ENCODE data around the gene SLC9A9.

The SLC9A9 gene

DNA sequence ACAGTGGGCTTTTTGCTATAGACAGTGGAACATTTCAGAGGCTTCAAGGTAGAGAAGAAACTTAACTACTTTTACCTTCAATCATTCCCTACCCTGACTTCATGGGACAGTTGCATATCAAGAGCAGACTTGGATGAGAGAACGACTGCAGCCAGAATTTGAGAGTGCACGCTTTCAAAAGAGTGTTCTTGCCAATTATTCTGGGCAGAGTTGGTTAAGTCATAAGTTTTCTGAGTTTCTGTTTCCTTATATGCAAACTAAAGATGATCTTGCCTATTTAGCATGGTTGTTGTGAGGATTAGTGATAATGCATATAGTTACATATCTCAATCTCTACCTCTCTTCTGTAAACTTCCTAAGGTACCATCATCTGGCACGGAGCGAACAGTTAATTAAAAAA lies 7.6 kb downstream of the SLC9A9 start:
- DNase-seq: no peak

- no peak for DNase-seq
These were observed 8.3 kb downstream of the SLC9A9 start for GRCh38 chr3:143839980-143840379.

DNA sequence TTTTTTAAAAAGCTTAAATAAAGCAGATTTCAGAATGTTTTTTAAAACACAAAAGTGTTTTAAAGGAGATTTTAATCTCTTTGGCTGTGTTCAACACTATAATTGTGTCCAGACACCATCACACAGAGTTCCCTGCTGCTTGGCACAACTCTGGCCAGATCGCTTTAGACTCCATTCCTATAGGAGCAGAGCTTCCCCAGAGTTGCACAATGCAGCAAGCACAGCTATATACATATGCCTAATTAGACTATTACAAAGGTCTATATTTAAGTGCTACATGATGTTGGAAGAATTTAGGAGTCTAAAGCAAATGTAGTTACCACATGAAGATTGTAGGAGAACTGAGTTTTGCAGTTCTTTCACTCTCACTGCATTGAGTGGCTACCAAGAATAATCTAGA lies 11.2 kb downstream of the SLC9A9 start:
- no peak for DNase-seq

GRCh38 chr3:143835312-143835711 lies 13.0 kb downstream of the SLC9A9 start:
- no peak for DNase-seq

GRCh38 chr3:143832433-143832832 lies 15.8 kb downstream of the SLC9A9 start:
- DNase-seq: no peak

- no peak for DNase-seq
These were observed 16.3 kb downstream of the SLC9A9 start for GRCh38 chr3:143831994-143832393.

- DNase-seq: no peak
These were observed 17.1 kb downstream of the SLC9A9 start for GRCh38 chr3:143831208-143831607.

GRCh38 chr3:143830786-143831185 lies 17.5 kb downstream of the SLC9A9 start:
- no peak for DNase-seq

DNA sequence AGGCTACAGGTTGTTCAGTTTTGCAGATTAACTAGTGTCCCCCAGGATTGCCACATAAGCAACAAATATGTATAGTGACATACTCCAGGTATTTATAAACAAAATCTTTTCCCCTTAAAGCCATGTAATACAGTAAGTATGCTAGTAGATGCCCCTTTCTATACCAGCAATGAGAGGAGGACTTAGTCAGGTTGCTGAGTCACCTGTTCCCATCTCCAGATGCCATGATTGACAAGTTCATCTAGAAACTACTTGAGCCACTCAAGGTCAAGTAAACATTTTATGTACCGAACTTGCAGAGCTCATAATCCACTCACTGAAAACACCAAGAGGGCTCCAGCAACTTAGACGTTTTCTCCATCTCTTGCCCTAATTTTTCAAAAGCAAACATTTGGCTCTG lies 18.2 kb downstream of the SLC9A9 start:
- no peak for DNase-seq

GRCh38 chr3:143827425-143827824 lies 20.8 kb downstream of the SLC9A9 start:
- no peak for DNase-seq

DNA sequence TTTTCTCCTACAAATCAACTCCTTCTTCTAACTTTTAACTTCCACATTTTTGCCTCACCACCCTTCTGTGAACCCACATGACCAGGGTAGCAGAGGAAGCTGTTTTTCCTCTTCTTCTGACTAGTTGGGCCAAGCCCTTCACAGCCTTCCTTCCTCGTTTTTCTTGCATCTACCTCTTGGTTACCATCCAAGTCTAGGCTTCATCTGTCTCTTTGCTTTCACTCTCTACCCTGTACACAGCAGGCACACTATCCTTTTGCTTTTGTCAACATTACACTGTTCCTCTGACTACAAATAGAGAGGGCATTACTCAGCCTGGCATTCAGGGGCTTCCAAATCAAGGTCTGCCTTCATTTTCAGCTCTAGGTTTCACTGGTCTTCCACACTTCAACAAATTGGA lies 22.0 kb downstream of the SLC9A9 start:
- no peak for DNase-seq

GRCh38 chr3:143825513-143825912 lies 22.8 kb downstream of the SLC9A9 start:
- no peak for DNase-seq

DNA sequence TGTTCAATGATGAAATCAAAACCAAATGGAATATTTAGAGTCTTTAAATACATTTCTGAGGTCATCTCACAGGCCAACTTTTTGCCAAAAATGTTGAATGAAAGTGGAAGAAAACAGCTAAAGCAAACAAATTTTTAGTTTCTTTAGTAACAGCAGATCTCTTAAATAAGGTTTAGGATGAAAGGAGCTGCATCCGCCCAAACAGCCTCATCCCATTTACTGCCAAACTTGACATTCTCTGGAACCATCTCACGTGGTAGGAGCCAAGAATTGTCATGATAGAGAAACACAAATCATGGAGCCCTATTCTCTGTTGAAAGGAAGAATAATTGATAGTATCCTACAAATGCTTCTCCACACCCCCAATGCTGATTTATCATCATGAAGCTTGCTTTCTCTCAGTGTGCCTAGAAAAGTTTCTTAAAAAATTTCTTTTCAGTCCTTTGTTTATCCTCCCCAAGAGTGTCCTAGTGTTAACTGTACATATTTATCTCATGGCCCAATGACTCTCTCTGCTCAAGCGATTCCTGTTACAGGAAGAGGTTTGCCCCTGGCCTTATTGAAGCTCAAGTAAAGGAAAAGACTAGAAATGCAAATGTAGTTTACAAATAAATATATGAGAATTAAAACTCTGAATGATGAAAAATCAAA lies 23.4 kb downstream of the SLC9A9 start:
- no peak for DNase-seq

DNA sequence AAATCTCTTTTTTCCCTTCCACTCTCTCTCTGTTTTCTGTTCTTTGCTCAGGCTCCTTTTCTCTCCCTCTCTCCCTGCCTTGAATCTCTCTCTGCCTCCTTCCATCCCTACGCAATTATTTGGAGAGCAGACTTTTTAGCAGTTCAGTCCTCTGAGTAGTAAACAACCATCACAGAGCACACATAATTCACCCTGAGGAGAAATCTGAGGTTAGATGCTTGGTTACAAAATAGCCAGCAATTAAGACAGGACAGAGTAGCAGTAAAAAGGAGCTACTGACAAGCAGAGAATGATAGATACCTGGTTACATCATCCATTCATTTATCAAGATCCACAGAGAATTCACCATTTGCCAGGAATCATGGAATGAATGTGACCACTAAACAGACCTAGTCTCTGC lies 25.5 kb downstream of the SLC9A9 start:
- DNase-seq: no peak

DNA sequence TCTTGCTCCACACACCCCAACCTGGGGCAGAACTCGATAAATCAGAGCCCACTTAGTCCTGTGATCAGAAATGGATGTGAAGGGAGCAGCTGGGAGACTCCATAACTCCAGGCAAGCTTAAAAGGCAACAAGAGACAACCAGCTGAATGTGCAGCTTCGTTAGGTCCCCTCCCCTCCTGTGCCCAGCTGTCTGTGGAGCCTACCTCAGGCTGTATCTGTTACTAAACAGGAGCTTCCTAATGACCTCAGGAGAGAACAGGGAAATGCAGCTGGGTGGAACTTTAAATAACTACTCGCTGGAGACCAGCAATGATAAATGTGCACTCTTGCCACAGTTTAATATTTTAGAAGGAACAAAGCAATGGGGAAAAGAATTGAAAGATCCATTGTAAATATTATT lies 25.9 kb downstream of the SLC9A9 start:
- DNase-seq: no peak

GRCh38 chr3:143821862-143822261 lies 26.4 kb downstream of the SLC9A9 start:
- no peak for DNase-seq

DNA sequence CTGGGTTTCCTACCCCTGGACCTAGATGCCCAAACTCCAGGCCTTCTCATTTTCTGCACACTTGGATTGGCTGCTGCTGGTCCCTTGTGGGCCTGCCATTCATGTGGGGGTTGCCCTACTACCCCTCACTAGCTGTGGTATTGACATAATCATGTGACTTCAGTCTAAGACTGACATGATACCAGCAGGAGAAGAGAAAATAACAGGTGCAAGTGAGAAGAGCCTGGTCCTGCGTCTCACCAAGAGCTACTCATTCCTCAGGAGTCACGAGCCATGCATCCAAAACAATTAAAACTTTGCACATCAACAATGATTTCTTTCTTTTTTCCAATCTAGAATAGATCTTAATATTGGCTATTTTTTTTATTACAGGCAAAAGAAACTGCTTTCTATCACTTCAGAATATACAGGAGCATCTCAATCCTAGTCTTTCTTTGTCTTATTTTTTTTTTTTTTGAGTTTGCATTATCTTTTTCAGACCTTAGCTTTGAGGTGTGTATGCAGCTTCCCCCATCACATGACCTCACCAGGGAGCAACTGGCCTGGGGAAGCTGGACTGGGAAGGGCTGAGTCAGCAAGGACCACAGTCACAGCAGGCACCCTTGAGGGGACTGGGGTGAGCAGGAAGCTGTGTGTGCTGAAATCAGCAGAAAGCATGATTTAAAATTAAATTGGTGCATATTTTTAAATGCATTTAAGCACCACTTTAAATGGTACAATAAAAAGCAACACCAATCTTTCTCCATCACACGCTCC lies 27.6 kb downstream of the SLC9A9 start:
- no peak for DNase-seq

GRCh38 chr3:143819890-143820289 lies 28.4 kb downstream of the SLC9A9 start:
- no peak for DNase-seq

DNA sequence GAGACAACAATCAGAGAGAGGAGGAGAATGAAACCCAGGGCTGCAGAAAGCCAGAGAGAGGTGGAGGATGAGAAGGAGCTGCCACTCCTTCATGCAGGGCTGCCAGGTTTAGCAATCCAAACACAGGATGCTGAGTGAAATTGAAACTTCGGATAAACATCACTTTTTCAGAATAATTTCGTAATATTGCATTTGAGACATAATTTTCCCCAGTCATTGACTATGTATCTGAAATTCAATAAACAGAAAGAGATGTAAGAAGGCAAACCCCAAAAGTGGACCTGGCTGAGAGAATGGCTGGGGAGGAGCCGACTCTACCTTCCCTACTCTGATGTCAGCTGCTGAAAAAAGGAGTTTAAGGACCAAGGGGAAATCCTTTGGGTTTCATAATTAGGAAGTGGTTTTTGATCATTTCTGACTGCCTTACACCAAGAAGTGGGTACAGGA lies 33.8 kb downstream of the SLC9A9 start:
- no peak for DNase-seq

DNA sequence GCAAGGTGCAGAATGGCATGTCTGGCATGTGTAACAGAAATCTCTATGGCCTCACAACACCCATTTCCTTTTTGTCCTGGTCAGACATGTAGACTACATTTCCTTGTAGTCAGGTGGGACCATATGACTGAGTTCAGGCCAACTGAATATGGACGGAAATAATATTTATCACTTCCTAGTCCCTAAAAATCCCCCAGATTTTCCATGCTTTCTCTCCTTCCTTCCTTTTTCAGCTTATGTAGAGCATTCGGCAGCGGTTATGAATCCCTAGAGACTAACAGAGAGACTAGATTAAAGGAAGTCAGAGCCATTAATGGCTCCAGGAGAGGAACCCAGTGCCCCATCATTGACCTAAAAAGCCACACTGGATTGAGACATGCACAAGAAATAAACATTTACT lies 35.8 kb downstream of the SLC9A9 start:
- no peak for DNase-seq

DNA sequence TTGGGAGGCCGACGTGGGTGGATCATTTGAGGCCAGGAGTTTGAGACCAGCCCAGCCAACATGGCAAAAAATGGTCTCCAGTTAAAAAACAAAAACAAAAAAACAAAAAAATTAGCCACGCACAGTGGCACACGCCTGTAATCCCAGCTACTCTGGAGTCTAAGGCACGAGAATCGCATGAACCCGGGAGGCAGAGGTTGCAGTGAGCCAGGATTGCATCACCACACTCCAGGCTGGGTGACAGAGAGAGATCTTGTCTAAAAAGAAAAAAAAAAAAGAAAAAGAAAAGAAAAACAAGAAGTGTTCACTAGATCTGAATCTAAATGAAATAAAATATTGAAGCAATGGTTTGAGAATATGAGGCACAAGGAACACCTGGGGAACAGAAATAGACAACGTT lies 36.7 kb downstream of the SLC9A9 start:
- DNase-seq: no peak

DNA sequence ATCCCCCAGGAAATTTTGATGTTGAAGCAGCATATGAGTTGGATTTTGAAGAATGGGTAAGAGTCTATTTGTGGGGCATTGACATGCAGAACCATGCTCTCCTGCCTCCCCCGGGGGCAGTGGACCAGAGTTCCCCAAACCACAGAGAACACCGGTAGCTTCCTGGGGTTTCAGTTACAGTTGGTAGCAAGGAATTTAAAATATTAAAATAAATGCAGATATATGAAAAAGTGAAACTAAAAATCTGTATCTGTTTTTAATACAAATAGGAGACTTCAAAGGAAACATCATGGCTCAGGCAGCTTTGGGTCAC lies 37.4 kb downstream of the SLC9A9 start:
- no peak for DNase-seq

- DNase-seq: no peak
These were observed 37.9 kb downstream of the SLC9A9 start for GRCh38 chr3:143810166-143810952.

DNA sequence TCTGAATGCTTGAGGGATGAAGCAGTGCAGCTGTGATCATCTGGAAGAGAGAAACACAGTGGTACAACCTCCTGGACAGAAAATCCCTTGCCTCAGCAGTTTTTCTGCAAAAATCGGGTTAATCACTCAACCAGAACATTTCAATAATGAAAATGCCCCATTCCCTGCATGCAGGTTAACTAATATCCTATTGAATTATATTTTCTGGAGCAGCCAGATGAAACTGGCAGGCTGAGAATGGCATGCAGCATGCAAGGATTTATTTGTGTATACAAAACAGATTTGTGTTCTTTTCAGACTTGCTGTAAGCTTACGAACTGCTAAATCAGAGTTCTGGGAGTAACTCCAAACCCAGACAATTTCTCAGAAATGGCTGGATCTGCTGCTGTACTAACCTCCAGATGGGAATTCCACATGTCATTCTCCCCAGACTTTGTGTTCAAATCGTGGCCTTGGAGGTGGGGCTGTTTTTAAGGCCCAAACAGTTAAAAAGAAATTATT lies 39.1 kb downstream of the SLC9A9 start:
- DNase-seq: no peak

All from activated CD4-positive, alpha-beta T cell treated with anti-CD3 and anti-CD28 coated beads for 48 hours (primary cell).